SK-N-SH (cell line): ENCODE data around the gene TRPC4. TPM values are rescaled to one million over a fixed set of nuclear protein-coding genes. Genes with fewer than 3 reads are reported as not detected.

Source experiments
- CTCF ChIA-PET: fragments of 300-600, 350-600 bp; formaldehyde crosslinking; extraction: SDS; loops from one replicate; lab custom pipeline; 2021; lab: Yijun Ruan, JAX
- POLR2A ChIA-PET: fragments of 350-600 bp; sonication (Branson Sonifier 250); formaldehyde crosslinking; extraction: SDS; loops from one replicate; lab custom pipeline; 2020; ENCODE audit warnings: antibody characterized with exemption, inconsistent platforms; lab: Yijun Ruan, JAX
- DNase-seq: peaks from one replicate; pipeline ENCODE4 v3.0.0; 2012
- H2AFZ ChIP-seq: fragments of 200-600 bp; sonication (generic); 2 replicates; pipeline ENCODE4 v1.8.1; 2016; ENCODE audit warnings: antibody characterized with exemption, mild to moderate bottlenecking, low read depth
- H3F3A ChIP-seq: fragments of 200-600 bp; sonication (generic); replicated peaks from 2 replicates; pipeline ENCODE3; 2016; ENCODE audit warnings: antibody characterized with exemption, mild to moderate bottlenecking; ENCODE audit not compliant: insufficient read depth
- H3K27ac ChIP-seq, 2 experiments: fragments of 200-500 bp in 1 of 2; fragments of 200-600 bp in 1 of 2; sonication (Bioruptor generic) in 1 of 2; sonication (generic), shearing (Covaris generic) in 1 of 2; 2 replicates each; pipeline versions ENCODE4 v1.5.1 to v1.6.1; 2014 to 2016; ENCODE audit warnings: low read depth in 2 of 2, inconsistent platforms in 1 of 2, low read length in 1 of 2, mild to moderate bottlenecking in 1 of 2, mixed read lengths in 1 of 2
- H3K27me3 ChIP-seq: fragments of 200-600 bp; sonication (generic), shearing (Covaris generic); 2 replicates; pipeline ENCODE4 v1.6.1; 2016; ENCODE audit warnings: mixed run types; ENCODE audit not compliant: insufficient read depth
- H3K36me3 ChIP-seq, 2 experiments: fragments of 200-500 bp in 1 of 2; fragments of 200-600 bp in 1 of 2; sonication (Bioruptor generic) in 1 of 2; sonication (generic) in 1 of 2; replicated peaks in 1 of 2; 2 replicates each; pipeline versions ENCODE3 to v1.5.1; 2014 to 2016; ENCODE audit warnings: low read length in 1 of 2, mild to moderate bottlenecking in 1 of 2; ENCODE audit not compliant: insufficient read depth in 2 of 2, control insufficient read depth in 1 of 2
- H3K4me1 ChIP-seq, 2 experiments: fragments of 200-500 bp in 1 of 2; fragments of 200-600 bp in 1 of 2; sonication (Bioruptor generic) in 1 of 2; sonication (generic), shearing (Covaris generic) in 1 of 2; 2 replicates each; pipeline versions ENCODE4 v1.5.1 to v1.6.1; 2014 to 2016; ENCODE audit warnings: low read depth in 1 of 2, low read length in 1 of 2, mixed run types in 1 of 2; ENCODE audit not compliant: insufficient read depth in 2 of 2, control insufficient read depth in 1 of 2
- H3K4me2 ChIP-seq: fragments of 200-600 bp; sonication (generic), shearing (Covaris generic); 2 replicates; pipeline ENCODE4 v1.6.1; 2017; ENCODE audit warnings: mixed run types
- H3K4me3 ChIP-seq, 2 experiments: fragments of 200-500 bp in 1 of 2; fragments of 200-600 bp in 1 of 2; sonication (Bioruptor generic) in 1 of 2; sonication (generic), shearing (Covaris generic) in 1 of 2; 2 replicates each; pipeline versions ENCODE4 v1.5.1 to v1.8.1; 2014 to 2016; ENCODE audit warnings: low read depth in 2 of 2, inconsistent platforms in 1 of 2, low read length in 1 of 2, mild to moderate bottlenecking in 1 of 2, mixed read lengths in 1 of 2, moderate library complexity in 1 of 2
- H3K79me2 ChIP-seq: fragments of 200-600 bp; sonication (generic); 2 replicates; pipeline ENCODE4 v1.8.1; 2017; ENCODE audit warnings: mild to moderate bottlenecking; ENCODE audit not compliant: insufficient read depth
- H3K9ac ChIP-seq: fragments of 200-600 bp; sonication (generic); 2 replicates; pipeline ENCODE4 v1.6.1; 2017; ENCODE audit warnings: mixed run types
- H3K9me2 ChIP-seq: fragments of 200-600 bp; sonication (generic); 2 replicates; pipeline ENCODE4 v1.6.1; 2017; ENCODE audit warnings: mixed run types
- H3K9me3 ChIP-seq: fragments of 200-600 bp; sonication (generic); 2 replicates; pipeline ENCODE4 v1.6.1; 2017; ENCODE audit warnings: mixed run types, mild to moderate bottlenecking, moderate library complexity
- H4K20me1 ChIP-seq: fragments of 200-600 bp; sonication (generic); 2 replicates; pipeline ENCODE4 v1.6.1; 2017; ENCODE audit warnings: mild to moderate bottlenecking, mixed run types; ENCODE audit not compliant: insufficient read depth
- CHD2 ChIP-seq: fragments of 150-350 bp; IDR thresholded peaks from 2 replicates; pipeline ENCODE4 v1.6.1; 2018; ENCODE audit warnings: low read length; ENCODE audit not compliant: partially characterized antibody
- ELF1 ChIP-seq: IDR thresholded peaks from 2 replicates; pipeline ENCODE4 v1.4.0; 2012
- EP300 ChIP-seq, 2 experiments: IDR thresholded peaks; 2 replicates each; pipeline versions ENCODE4 v1.4.0 to v1.6.1; 2012; ENCODE audit warnings: borderline replicate concordance in 1 of 2, low read depth in 1 of 2, low read length in 1 of 2
- EZH2phosphoT487 ChIP-seq: fragments of 200-600 bp; sonication (generic); IDR thresholded peaks from 2 replicates; pipeline ENCODE4 v1.6.1; 2017; ENCODE audit warnings: low read depth, mixed run types, mild to moderate bottlenecking, antibody characterized with exemption, moderate library complexity, borderline replicate concordance
- GATA2 ChIP-seq: sonication (generic); formaldehyde crosslinking; IDR thresholded peaks from 2 replicates; pipeline ENCODE4 v1.5.0; 2020; ENCODE audit warnings: mild to moderate bottlenecking, missing genetic modification reagents
- IRF3 ChIP-seq: fragments of 150-350 bp; IDR thresholded peaks from 2 replicates; pipeline ENCODE4 v1.6.1; 2016; ENCODE audit warnings: mild to moderate bottlenecking, low read depth, low read length
- JUND ChIP-seq: IDR thresholded peaks from 2 replicates; pipeline ENCODE4 v1.4.0; 2012
- MAX ChIP-seq: IDR thresholded peaks from 2 replicates; pipeline ENCODE4 v1.4.0; 2012; ENCODE audit warnings: low read depth
- MXI1 ChIP-seq: IDR thresholded peaks from 2 replicates; pipeline ENCODE4 v1.6.1; 2012; ENCODE audit warnings: mild to moderate bottlenecking, low read depth, low read length, improper control_type of control experiment
- NFIC ChIP-seq: IDR thresholded peaks from 2 replicates; pipeline ENCODE4 v1.4.0; 2012; ENCODE audit warnings: borderline replicate concordance
- NRF1 ChIP-seq: IDR thresholded peaks from 2 replicates; pipeline ENCODE4 v1.6.1; 2012; ENCODE audit warnings: low read depth, mild to moderate bottlenecking, low read length
- POLR2AphosphoS5 ChIP-seq: IDR thresholded peaks from 2 replicates; pipeline ENCODE4 v1.6.1; 2012; ENCODE audit warnings: low read depth, low read length
- RAD21 ChIP-seq: IDR thresholded peaks from 2 replicates; pipeline ENCODE4 v1.6.1; 2012; ENCODE audit warnings: mild to moderate bottlenecking, low read length
- RCOR1 ChIP-seq: fragments of 150-350 bp; IDR thresholded peaks from 2 replicates; pipeline ENCODE4 v1.6.1; 2017; ENCODE audit warnings: antibody characterized with exemption, low read length
- RFX5 ChIP-seq: IDR thresholded peaks from 2 replicates; pipeline ENCODE4 v1.6.1; 2012; ENCODE audit warnings: mild to moderate bottlenecking, improper control_type of control experiment, low read length
- SIN3A ChIP-seq: IDR thresholded peaks from 2 replicates; pipeline ENCODE4 v1.6.1; 2012; ENCODE audit warnings: low read depth, mild to moderate bottlenecking, low read length, moderate library complexity, borderline replicate concordance
- SMC3 ChIP-seq: IDR thresholded peaks from 2 replicates; pipeline ENCODE4 v1.6.1; 2012; ENCODE audit warnings: low read depth, low read length, improper control_type of control experiment
- WGBS: methylation state at CpG from one replicate; pipeline ENCODE4 v1.1.6; 2017; ENCODE audit warnings: low lambda C conversion rate; 5-methylcytosine and 5-hydroxymethylcytosine counted together
- polyA plus RNA-seq, 3 experiments: library from polyadenylated mRNA; depleted of rRNA; stranded (reverse); fragments of >200 nt; gene quantifications; 2 replicates each; pipeline ENCODE4 v1.2.3, GENCODE V29; 2012
- TF ChIP-seq, protein P1 (sequence below): fragments of 150-350 bp; IDR thresholded peaks from 2 replicates; pipeline ENCODE4 v1.6.1; 2017; ENCODE audit warnings: antibody characterized with exemption, low read length, low read depth, borderline replicate concordance

The TRPC4 gene
- polyA plus RNA-seq, 1 of the 3 experiments (the other 2 are of a cell fraction): not detected

GRCh38 chr13:37833411-37833810, 36.2 kb downstream of the TRPC4 start:
- Histone ChIP-seq H3K9me3 (no peaks in the 10 kb centered on the region), H3F3A (no peaks in the 10 kb centered on the region), H3K9ac (no peak overlapping the region), H3K4me2 (no peak overlapping the region), H3K4me3 (no peak overlapping the region), H3K36me3 (no peaks in the 10 kb centered on the region), H3K27me3 (no peaks in the 10 kb centered on the region; the same call in 1 of the 2 replicates), H4K20me1 (no peaks in the 10 kb centered on the region), H3K27ac (no peak overlapping the region), H2AFZ (no peak overlapping the region), H3K9me2 (0 out of 2 replicates have a peak, but pooled peaks cover 5% of the 10 kb centered on the region), H3K4me1 (no peaks in the 10 kb centered on the region), H3K79me2 (no peaks in the 10 kb centered on the region)
- no peak for DNase-seq
- TF ChIP-seq SIN3A (no peak), IRF3 (no peak), SMC3 (no peak), RAD21 (no peak), EP300 (IDR thresholded peaks at IDR 0.05; ENCODE audit: borderline replicate concordance in 1 of 2, low read depth in 1 of 2, low read length in 1 of 2) (no peak), RCOR1 (no peak), NRF1 (no peak), CHD2 (no peak), MXI1 (no peak), NFIC (no peak), POLR2AphosphoS5 (no peak), JUND (no peak), MAX (no peak), EZH2phosphoT487 (no peak), GATA2 (CRISPR knock-in tag) (no peak), RFX5 (no peak)
- TF ChIP-seq, protein P1, sequence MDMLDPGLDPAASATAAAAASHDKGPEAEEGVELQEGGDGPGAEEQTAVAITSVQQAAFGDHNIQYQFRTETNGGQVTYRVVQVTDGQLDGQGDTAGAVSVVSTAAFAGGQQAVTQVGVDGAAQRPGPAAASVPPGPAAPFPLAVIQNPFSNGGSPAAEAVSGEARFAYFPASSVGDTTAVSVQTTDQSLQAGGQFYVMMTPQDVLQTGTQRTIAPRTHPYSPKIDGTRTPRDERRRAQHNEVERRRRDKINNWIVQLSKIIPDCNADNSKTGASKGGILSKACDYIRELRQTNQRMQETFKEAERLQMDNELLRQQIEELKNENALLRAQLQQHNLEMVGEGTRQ: no peak
- WGBS: 19% methylated on average over 4 of the region's 4 CpGs
- ChIA-PET POLR2A (no interaction called here), CTCF (no interaction called here)

GRCh38 chr13:37816276-37816675, 53.3 kb downstream of the TRPC4 start:
- Histone ChIP-seq H4K20me1 (no peaks in the 10 kb centered on the region), H3K4me3 (no peak overlapping the region), H3K4me1 (no peaks in the 10 kb centered on the region), H2AFZ (no peak overlapping the region), H3K4me2 (no peak overlapping the region), H3K9me3 (no peaks in the 10 kb centered on the region), H3K27ac (no peak overlapping the region), H3K79me2 (no peaks in the 10 kb centered on the region), H3K27me3 (no peaks in the 10 kb centered on the region), H3F3A (no peaks in the 10 kb centered on the region), H3K36me3 (no peaks in the 10 kb centered on the region), H3K9me2 (no peaks in the 10 kb centered on the region), H3K9ac (no peak overlapping the region)
- 0% methylated on average over 1 of the region's 1 CpG for WGBS
- CTCF ChIA-PET: no interaction called here
- TF ChIP-seq ELF1 (no peak), SIN3A (no peak), POLR2AphosphoS5 (no peak), RFX5 (no peak)
- no peak for DNase-seq
- POLR2A ChIA-PET: no interaction called here
